B cell (primary cell): ENCODE data around the gene ADAP1. TPM values are rescaled to one million over a fixed set of nuclear protein-coding genes. Genes with fewer than 3 reads are reported as not detected.

Experiments used
- ATAC-seq: fragments of 200-7000 bp; cut with Tn5 transposase; one replicate; pipeline ENCODE4 v1.10.0; 2021; ENCODE audit warnings: low read depth, mild to moderate bottlenecking, moderate number of reproducible peaks, moderate library complexity
- CTCF ChIA-PET: fragments of 350-600 bp; sonication (Branson Sonifier 250); formaldehyde crosslinking; loops from one replicate; lab custom pipeline; 2021; ENCODE audit warnings: antibody characterized with exemption, inconsistent platforms; lab: Charles Lee
- POLR2A ChIA-PET: fragments of 350-600 bp; sonication (Branson Sonifier 250); formaldehyde crosslinking; loops from one replicate; lab custom pipeline; 2021; ENCODE audit warnings: antibody characterized with exemption; lab: Charles Lee
- DNase-seq: peaks from one replicate; pipeline ENCODE4 v3.0.0; 2013
- H2AFZ ChIP-seq: 2 replicates; pipeline ENCODE4 v1.6.1; 2012; ENCODE audit warnings: mild to moderate bottlenecking, low read depth, low read length; ENCODE audit not compliant: insufficient read depth, poor library complexity, severe bottlenecking
- H3K27ac ChIP-seq, 2 donors: 1 replicate in 1 of 2; 2 replicates in 1 of 2; pipeline ENCODE4 v1.5.1; 2012 to 2013; ENCODE audit warnings: low read length in 2 of 2, mild to moderate bottlenecking in 2 of 2, moderate library complexity in 1 of 2
- H3K27me3 ChIP-seq, 4 experiments: fragments of 200-600 bp in 1 of 4; sonication (generic) in 1 of 4; replicated peaks in 1 of 4; 1 replicate in 2 of 4; 2 replicates in 2 of 4; pipeline versions ENCODE4 v1.6.1 to v1.7.0; 2013 to 2016; ENCODE audit warnings: low read length in 3 of 4, mild to moderate bottlenecking in 2 of 4, mixed read lengths in 1 of 4, moderate library complexity in 1 of 4; ENCODE audit not compliant: insufficient read depth in 4 of 4, control insufficient read depth in 3 of 4; ENCODE audit errors: control extremely low read depth in 1 of 4
- H3K36me3 ChIP-seq, 2 experiments: replicated peaks in 1 of 2; 1 replicate in 1 of 2; 2 replicates in 1 of 2; pipeline versions ENCODE4 v1.6.1 to v1.7.1; 2013; ENCODE audit warnings: low read length in 1 of 2; ENCODE audit not compliant: insufficient read depth in 2 of 2, control insufficient read depth in 1 of 2; ENCODE audit errors: control extremely low read depth in 1 of 2, extremely low read depth in 1 of 2
- H3K4me1 ChIP-seq, 2 donors: fragments of 200-600 bp in 1 of 2; sonication (generic) in 1 of 2; 1 replicate in 1 of 2; 2 replicates in 1 of 2; pipeline versions ENCODE4 v1.5.1 to v1.6.1; 2013 to 2017; ENCODE audit warnings: low read length in 2 of 2; ENCODE audit not compliant: control insufficient read depth in 2 of 2, insufficient read depth in 2 of 2
- H3K4me2 ChIP-seq: replicated peaks from 2 replicates; pipeline ENCODE3; 2012; ENCODE audit warnings: mild to moderate bottlenecking, low read depth, low read length; ENCODE audit not compliant: poor library complexity, severe bottlenecking
- H3K4me3 ChIP-seq, 5 experiments: fragments of 200-600 bp in 1 of 5; sonication (generic) in 1 of 5; 1 replicate in 3 of 5; 2 replicates in 2 of 5; pipeline versions ENCODE4 v1.5.1 to v1.7.0; 2011 to 2016; ENCODE audit warnings: low read length in 4 of 5, mild to moderate bottlenecking in 4 of 5, low read depth in 2 of 5, control low read depth in 1 of 5, moderate library complexity in 1 of 5; ENCODE audit not compliant: insufficient read depth in 1 of 5; ENCODE audit errors: control extremely low read depth in 1 of 5, extremely low read depth in 1 of 5
- H3K79me2 ChIP-seq: fragments of 200-600 bp; sonication (generic); one replicate; pipeline ENCODE4 v1.6.0; 2016; ENCODE audit warnings: low read length; ENCODE audit not compliant: control insufficient read depth, insufficient read depth
- H3K9ac ChIP-seq: fragments of 200-600 bp; sonication (generic); 2 replicates; pipeline ENCODE4 v1.6.1; 2017; ENCODE audit warnings: mild to moderate bottlenecking, low read length, moderate library complexity
- H3K9me3 ChIP-seq, 3 donors: one replicate each; pipeline versions ENCODE4 v1.6.1 to v1.7.1; 2013; ENCODE audit warnings: low read length in 2 of 3; ENCODE audit not compliant: control insufficient read depth in 2 of 3, insufficient read depth in 1 of 3; ENCODE audit errors: control extremely low read depth in 1 of 3
- H4K20me1 ChIP-seq: 2 replicates; pipeline ENCODE4 v1.6.0; 2012; ENCODE audit warnings: mild to moderate bottlenecking, low read length; ENCODE audit not compliant: insufficient read depth, control insufficient read depth, poor library complexity, severe bottlenecking
- H3K27ac Mint-ChIP-seq: one replicate; pipeline ENCODE4 v1.8.0; 2021; ENCODE audit warnings: mixed read lengths
- H3K27me3 Mint-ChIP-seq: one replicate; pipeline ENCODE4 v1.8.0; 2021; ENCODE audit warnings: mixed read lengths
- H3K4me1 Mint-ChIP-seq: one replicate; pipeline ENCODE4 v1.8.0; 2021; ENCODE audit warnings: mixed read lengths
- H3K4me3 Mint-ChIP-seq: one replicate; pipeline ENCODE4 v1.8.0; 2021; ENCODE audit warnings: mixed read lengths
- H3K9me3 Mint-ChIP-seq: one replicate; pipeline ENCODE4 v1.8.0; 2022; ENCODE audit warnings: mixed read lengths; ENCODE audit not compliant: insufficient read depth
- CTCF ChIP-seq: fragments of 200-600 bp; IDR thresholded peaks from one replicate; pipeline ENCODE4 v1.8.0; 2022; ENCODE audit warnings: antibody characterized with exemption, mild to moderate bottlenecking
- EZH2 ChIP-seq: IDR thresholded peaks from 2 replicates; pipeline ENCODE4 v1.6.1; 2012; ENCODE audit warnings: borderline replicate concordance, low read depth, mild to moderate bottlenecking, moderate library complexity, low read length; ENCODE audit not compliant: insufficient read depth, poor library complexity, severe bottlenecking
- WGBS: methylation state at CpG from one replicate; pipeline ENCODE4 v1.1.5; 2013; ENCODE audit warnings: missing lambda C conversion rate; ENCODE audit not compliant: insufficient coverage; 5-methylcytosine and 5-hydroxymethylcytosine counted together
- intact Hi-C: fragments of 100-400 bp; cut with micrococcal nuclease; formaldehyde crosslinking; loops from one replicate; pipeline ENCODE4 v1.10.0; 2022
- polyA plus RNA-seq: library from polyadenylated mRNA; depleted of rRNA; stranded (reverse); fragments of >200 nt; gene quantifications from 2 replicates; pipeline ENCODE4 v1.2.3, GENCODE V29; 2012
- total RNA-seq, 2 donors: library from RNA; stranded (reverse); fragments of 120-200 nt in 1 of 2; gene quantifications; 1 replicate in 1 of 2; 2 replicates in 1 of 2; pipeline versions ENCODE4 v1.2.3 to v1.2.4, GENCODE V29; 2013 to 2022

Gene ADAP1
- total and polyA plus RNA-seq, 2 donors (not counting 1 experiment from before 2014, with no cell fraction given), result 10.8 to 12.9 TPM

- peak overlapping the region; percentile 52 for H3K9ac ChIP-seq
- peaks cover 0 to 21% (median 5%) of the 10 kb centered on the region in 4 experiments for H3K27me3 ChIP-seq
- peaks cover 25% of the 10 kb centered on the region for H3K4me1 Mint-ChIP-seq
- WGBS, result 10% methylated on average over 78 of the region's 78 CpGs
- H2AFZ ChIP-seq, result peak overlapping the region; percentile 58
- peak overlapping the region in 3 of 5 experiments; percentile 30 to 61 (median 45) for H3K4me3 ChIP-seq
- H3K27ac Mint-ChIP-seq, result no peak overlapping the region
- H4K20me1 ChIP-seq, result no peaks in the 10 kb centered on the region
- CTCF ChIA-PET, result interaction anchor here (0.7 to 3.3 kb wide), 5 partner anchors 9 to 46 kb away, joined by 3 to 8 read pairs (median 4); no protein-coding TSS in a partner anchor
- ATAC-seq, result peak; percentile 24
- no peaks in the 10 kb centered on the region for H3K9me3 Mint-ChIP-seq
- H3K36me3 ChIP-seq, result no peaks in the 10 kb centered on the region
- peak overlapping the region; percentile 72 for H3K4me3 Mint-ChIP-seq
- TF ChIP-seq EZH2 (no peak), CTCF (no peak)
- peak overlapping the region; percentile 87 for H3K4me2 ChIP-seq
- H3K27ac ChIP-seq, result no peak overlapping the region
- no peaks in the 10 kb centered on the region for H3K27me3 Mint-ChIP-seq
- peaks cover 0 to 7% (median 0%) of the 10 kb centered on the region in 3 donors for H3K9me3 ChIP-seq
- peak; percentile 51 for DNase-seq
- H3K79me2 ChIP-seq, result no peaks in the 10 kb centered on the region
- POLR2A ChIA-PET, result interaction anchor here (1.4 kb wide), 1 partner anchor 44 kb away, joined by 6 read pairs; no protein-coding TSS in a partner anchor
- H3K4me1 ChIP-seq, result peaks cover 7 to 43% of the 10 kb centered on the region in 2 donors
- intact Hi-C loops, result loop anchor here (1.0 to 2.0 kb wide), 2 partner anchors 43 to 77 kb away; partner anchors contain the start of gene GET4
Observed at GRCh38 chr7:953547-954327, 743 bp downstream of the ADAP1 start.
